Vagina (tissue), 2 donors: Measurements from ENCODE around the gene DDIT4. TPM values are rescaled to one million over a fixed set of nuclear protein-coding genes. Genes with fewer than 3 reads are reported as not detected.
"Not testable (repeated sequence)": the region's sequence is repeated elsewhere in the genome, so short reads cannot be mapped to it uniquely, and the experiment has no call there.

Source experiments
- DNase-seq, 2 donors: peaks; one replicate each; pipeline ENCODE4 v3.0.0-alpha.2; 2017; ENCODE audit errors: extremely low spot score in 2 of 2
- H3K27ac ChIP-seq: fragments of 200-600 bp; sonication (generic); one replicate; pipeline ENCODE4 v1.5.1; 2019
- H3K27me3 ChIP-seq: fragments of 200-600 bp; sonication (generic); one replicate; pipeline ENCODE4 v1.5.1; 2019
- H3K36me3 ChIP-seq, 2 donors: fragments of 200-600 bp; sonication (generic); one replicate each; pipeline ENCODE4 v1.5.1; 2017 to 2019
- H3K4me1 ChIP-seq: fragments of 200-600 bp; sonication (generic); one replicate; pipeline ENCODE4 v1.5.1; 2019
- H3K4me3 ChIP-seq, 2 donors: fragments of 200-600 bp; sonication (generic); 1 replicate in 1 of 2; 2 replicates in 1 of 2; pipeline ENCODE4 v1.5.1; 2016 to 2019
- H3K9me3 ChIP-seq: fragments of 200-600 bp; sonication (generic); one replicate; pipeline ENCODE4 v1.5.1; 2019
- POLR2A ChIP-seq, 2 donors: fragments of 450-650 bp; IDR thresholded peaks; one replicate each; pipeline ENCODE4 v1.6.1; 2017; ENCODE audit warnings: antibody characterized with exemption in 2 of 2, mild to moderate bottlenecking in 2 of 2, moderate library complexity in 2 of 2
- POLR2AphosphoS5 ChIP-seq, 2 donors: sonication (generic); formaldehyde crosslinking; IDR thresholded peaks; one replicate each; pipeline ENCODE4 v1.9.0; 2017; ENCODE audit warnings: antibody characterized with exemption in 2 of 2, mild to moderate bottlenecking in 2 of 2, low read depth in 1 of 2; ENCODE audit not compliant: insufficient read depth in 1 of 2
- intact Hi-C: fragments of 100-400 bp; cut with DNase I; formaldehyde crosslinking; loops from one replicate; pipeline ENCODE4 v1.15.1; 2023
- total RNA-seq: library from RNA; depleted of rRNA; stranded (reverse); fragments of >200 nt; gene quantifications from one replicate; pipeline ENCODE4 v1.2.3, GENCODE V29; 2016
- TF ChIP-seq, protein P1 (sequence below), 3 experiments: fragments of 450-650 bp in 2 of 3; fragments of 200-600 bp in 1 of 3; sonication (generic) in 1 of 3; IDR thresholded peaks; one replicate each; pipeline ENCODE4 v1.5.1; 2017 to 2019; ENCODE audit warnings: antibody characterized with exemption in 3 of 3, mild to moderate bottlenecking in 2 of 3, moderate library complexity in 2 of 3

The DDIT4 gene, protein sequence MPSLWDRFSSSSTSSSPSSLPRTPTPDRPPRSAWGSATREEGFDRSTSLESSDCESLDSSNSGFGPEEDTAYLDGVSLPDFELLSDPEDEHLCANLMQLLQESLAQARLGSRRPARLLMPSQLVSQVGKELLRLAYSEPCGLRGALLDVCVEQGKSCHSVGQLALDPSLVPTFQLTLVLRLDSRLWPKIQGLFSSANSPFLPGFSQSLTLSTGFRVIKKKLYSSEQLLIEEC
- total RNA-seq = 1,063 TPM

DNA sequence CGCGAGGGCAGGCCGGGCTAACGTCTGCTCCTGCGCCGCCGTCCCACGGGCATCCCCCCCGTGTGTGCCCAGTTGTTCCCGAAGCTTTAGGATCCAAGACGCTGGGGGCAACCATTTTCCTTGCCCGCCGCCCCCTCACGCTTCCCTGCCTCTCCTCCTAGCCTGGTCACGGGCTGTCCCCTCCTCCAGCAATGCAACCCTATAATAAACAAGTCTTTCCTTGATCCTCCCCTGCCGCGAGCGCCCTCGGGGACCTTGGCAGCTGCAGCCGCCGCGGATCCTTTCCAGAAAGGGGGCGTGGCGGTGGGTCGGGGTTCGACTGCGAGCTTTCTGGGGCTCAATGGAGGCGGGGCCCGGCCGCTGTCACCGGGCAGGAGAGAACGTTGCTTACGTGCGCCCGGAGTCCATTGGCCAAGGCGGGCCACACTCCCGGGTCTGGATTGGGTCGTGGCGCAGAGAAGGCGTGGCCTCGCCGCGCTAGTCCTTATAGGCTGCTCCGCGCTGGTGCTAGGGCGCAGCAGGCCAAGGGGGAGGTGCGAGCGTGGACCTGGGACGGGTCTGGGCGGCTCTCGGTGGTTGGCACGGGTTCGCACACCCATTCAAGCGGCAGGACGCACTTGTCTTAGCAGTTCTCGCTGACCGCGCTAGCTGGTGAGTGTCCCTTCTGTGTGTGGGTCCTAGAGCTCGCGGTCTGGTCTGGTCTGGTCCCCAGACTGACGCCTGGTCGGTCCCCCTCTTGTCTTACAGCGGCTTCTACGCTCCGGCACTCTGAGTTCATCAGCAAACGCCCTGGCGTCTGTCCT lies at the start of gene DDIT4:
TSS of gene DDIT4 (plus strand) at position 515 of the 803 bp plus-strand sequence. CDS start 293 bp downstream, outside the sequence.
- Histone ChIP-seq H3K9me3 (no peaks in the 10 kb centered on the region), H3K36me3 (peaks cover 0 to 25% of the 10 kb centered on the region in 2 donors), H3K27me3 (no peaks in the 10 kb centered on the region), H3K27ac (peak within 1 kb of the TSS; percentile 99), H3K4me1 (peaks cover 34% of the 10 kb centered on the region), H3K4me3 (peak within 1 kb of the TSS; percentile 90 to 99)
- TF ChIP-seq, protein P1, sequence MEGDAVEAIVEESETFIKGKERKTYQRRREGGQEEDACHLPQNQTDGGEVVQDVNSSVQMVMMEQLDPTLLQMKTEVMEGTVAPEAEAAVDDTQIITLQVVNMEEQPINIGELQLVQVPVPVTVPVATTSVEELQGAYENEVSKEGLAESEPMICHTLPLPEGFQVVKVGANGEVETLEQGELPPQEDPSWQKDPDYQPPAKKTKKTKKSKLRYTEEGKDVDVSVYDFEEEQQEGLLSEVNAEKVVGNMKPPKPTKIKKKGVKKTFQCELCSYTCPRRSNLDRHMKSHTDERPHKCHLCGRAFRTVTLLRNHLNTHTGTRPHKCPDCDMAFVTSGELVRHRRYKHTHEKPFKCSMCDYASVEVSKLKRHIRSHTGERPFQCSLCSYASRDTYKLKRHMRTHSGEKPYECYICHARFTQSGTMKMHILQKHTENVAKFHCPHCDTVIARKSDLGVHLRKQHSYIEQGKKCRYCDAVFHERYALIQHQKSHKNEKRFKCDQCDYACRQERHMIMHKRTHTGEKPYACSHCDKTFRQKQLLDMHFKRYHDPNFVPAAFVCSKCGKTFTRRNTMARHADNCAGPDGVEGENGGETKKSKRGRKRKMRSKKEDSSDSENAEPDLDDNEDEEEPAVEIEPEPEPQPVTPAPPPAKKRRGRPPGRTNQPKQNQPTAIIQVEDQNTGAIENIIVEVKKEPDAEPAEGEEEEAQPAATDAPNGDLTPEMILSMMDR (IDR thresholded peaks at IDR 0.05) = no peak
- TF ChIP-seq POLR2A (IDR thresholded peaks at IDR 0.05) = peak; percentile 99 to 100
- TF ChIP-seq POLR2AphosphoS5 (IDR thresholded peaks at IDR 0.05; ENCODE audit: insufficient read depth in 1 of 2, low read depth in 1 of 2) = peak; percentile 94 to 99
- peak in 1 of 2 donors; percentile 100 for DNase-seq
- intact Hi-C loops = loop anchor here (5.0 to 10.0 kb wide), 2 partner anchors 49 to 59 kb away; no protein-coding TSS in a partner anchor

DNA sequence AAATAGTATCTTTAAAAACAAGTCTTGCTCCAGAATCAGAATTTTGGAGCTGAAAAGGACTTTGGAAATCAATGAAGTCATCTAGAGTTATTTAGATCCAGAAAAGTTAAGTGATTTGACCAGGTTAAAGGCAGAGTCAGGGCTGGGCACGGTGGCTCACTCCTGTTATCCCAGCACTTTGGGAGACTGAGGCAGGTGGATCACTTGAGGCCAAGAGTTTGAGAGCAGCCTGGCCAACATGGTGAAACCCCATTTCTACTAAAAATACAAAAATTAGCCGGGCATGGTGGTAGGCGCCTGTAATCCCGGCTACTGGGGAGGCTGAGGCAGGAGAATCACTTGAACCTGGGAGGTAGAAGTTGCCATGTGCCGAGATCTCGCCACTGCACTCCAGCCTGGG lies 49.5 kb upstream of the DDIT4 start:
- H3K4me1 ChIP-seq = peaks cover 17% of the 10 kb centered on the region

DNA sequence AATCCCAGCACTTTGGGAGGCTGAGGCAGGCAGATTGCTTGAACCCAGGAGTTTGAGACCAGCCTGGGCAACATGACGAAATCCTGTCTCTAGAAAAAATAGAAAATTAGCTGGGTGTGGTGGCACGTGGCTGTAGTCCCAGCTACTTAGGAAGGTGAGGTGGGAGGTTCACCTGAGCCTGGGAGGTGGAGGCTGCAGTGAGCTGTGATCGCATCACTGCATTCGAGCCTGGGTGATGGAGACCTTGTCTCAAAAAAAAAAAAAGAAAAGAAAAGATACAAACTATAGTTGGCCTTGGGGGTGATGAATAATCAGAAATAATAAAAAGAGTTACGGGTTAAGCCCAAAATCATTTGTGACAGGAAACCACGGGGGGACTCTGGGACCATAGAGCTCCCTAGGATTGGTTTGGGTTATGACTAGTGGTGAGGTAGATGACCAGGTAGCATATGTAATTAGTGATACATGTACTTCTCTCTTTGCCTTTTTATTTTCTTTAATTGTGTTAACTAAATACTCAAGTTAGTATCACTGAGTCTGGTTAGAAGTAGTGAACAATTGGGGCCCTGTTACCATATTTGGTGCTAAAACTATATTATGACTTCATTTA lies 47.2 kb upstream of the DDIT4 start:
- H3K4me1 ChIP-seq = peaks cover 29% of the 10 kb centered on the region
- no peak for DNase-seq
- H3K27me3 ChIP-seq = no peaks in the 10 kb centered on the region
- TF ChIP-seq POLR2A (IDR thresholded peaks at IDR 0.05) (no peak), POLR2AphosphoS5 (IDR thresholded peaks at IDR 0.05; ENCODE audit: insufficient read depth in 1 of 2, low read depth in 1 of 2) (no peak)
- TF ChIP-seq, protein P1 (IDR thresholded peaks at IDR 0.05) = no peak
- H3K9me3 ChIP-seq = no peaks in the 10 kb centered on the region
- intact Hi-C loops = loop anchor here (10.0 kb wide), 1 partner anchor 48 kb away; the partner anchor contains the start of gene DDIT4
- peak overlapping the region; percentile 33 for H3K27ac ChIP-seq
- no peak overlapping the region for H3K4me3 ChIP-seq
- H3K36me3 ChIP-seq = peaks cover 0 to 37% of the 10 kb centered on the region in 2 donors

More for the DNA sequence above, 49.5 kb upstream of the DDIT4 start:
- not testable (repeated sequence) for H3K9me3 ChIP-seq, DNase-seq, H3K4me3 ChIP-seq, H3K27me3 ChIP-seq
- peaks cover 0 to 36% of the 10 kb centered on the region in 2 donors for H3K36me3 ChIP-seq
- intact Hi-C loops = loop anchor here (10.0 kb wide), 1 partner anchor 51 kb away; the partner anchor contains the start of gene DDIT4
- H3K27ac ChIP-seq = peak overlapping the region; percentile 71

DNA sequence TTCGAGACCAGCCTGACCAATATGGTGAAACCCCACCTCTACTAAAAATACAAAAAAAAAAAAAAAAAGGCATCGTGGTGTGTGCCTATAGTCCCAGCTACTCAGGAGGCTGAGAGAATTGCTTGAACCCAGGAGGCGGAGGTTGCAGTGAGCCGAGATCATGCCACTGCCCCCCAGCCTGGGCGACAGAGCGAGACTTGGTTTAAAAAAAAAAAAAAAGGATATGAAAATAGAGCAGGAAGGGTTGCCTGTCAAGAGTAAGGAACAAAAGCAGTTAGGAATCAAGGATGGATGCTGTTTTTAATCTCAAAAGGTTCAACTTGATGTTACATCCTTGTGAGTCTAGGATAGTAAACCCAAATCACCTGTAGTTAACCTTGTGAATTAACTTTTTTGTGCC lies 45.9 kb upstream of the DDIT4 start:
- Histone ChIP-seq H3K9me3 (no peaks in the 10 kb centered on the region), H3K4me3 (no peak overlapping the region), H3K36me3 (peaks cover 0 to 44% of the 10 kb centered on the region in 2 donors), H3K27ac (peak overlapping the region; percentile 22), H3K27me3 (no peaks in the 10 kb centered on the region), H3K4me1 (peaks cover 23% of the 10 kb centered on the region)
- no peak for TF ChIP-seq POLR2AphosphoS5 (IDR thresholded peaks at IDR 0.05; ENCODE audit: insufficient read depth in 1 of 2, low read depth in 1 of 2)
- TF ChIP-seq POLR2A (IDR thresholded peaks at IDR 0.05) = no peak
- TF ChIP-seq, protein P1 (IDR thresholded peaks at IDR 0.05) = no peak
- intact Hi-C loops = loop anchor here (10.0 kb wide), 1 partner anchor 47 kb away; the partner anchor contains the start of gene DDIT4
- DNase-seq = no peak

DNA sequence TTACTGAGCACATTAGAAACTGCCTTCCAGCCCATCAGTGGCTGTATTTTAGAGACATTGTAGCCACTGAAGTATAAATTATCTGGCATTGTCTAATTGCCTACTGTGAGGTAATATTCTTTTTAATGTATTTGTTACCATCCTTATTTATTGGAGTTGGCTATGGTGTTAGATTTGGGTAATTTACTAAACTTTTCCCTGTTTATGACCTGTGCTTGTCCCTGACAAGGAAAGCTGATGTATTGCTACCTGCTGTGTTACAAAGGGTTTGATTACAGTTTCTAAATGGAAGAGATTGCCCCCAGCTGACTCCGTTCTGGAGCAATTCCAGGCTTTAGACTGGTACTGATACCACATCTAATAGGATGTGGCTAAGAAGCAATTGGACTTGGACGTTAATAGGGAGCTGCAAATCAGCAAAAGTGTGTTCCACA lies 45.4 kb upstream of the DDIT4 start:
- peaks cover 0 to 49% of the 10 kb centered on the region in 2 donors for H3K36me3 ChIP-seq
- TF ChIP-seq, protein P1 (IDR thresholded peaks at IDR 0.05) = no peak
- TF ChIP-seq POLR2AphosphoS5 (IDR thresholded peaks at IDR 0.05; ENCODE audit: insufficient read depth in 1 of 2, low read depth in 1 of 2) (no peak), POLR2A (IDR thresholded peaks at IDR 0.05) (no peak)
- no peaks in the 10 kb centered on the region for H3K9me3 ChIP-seq
- H3K27ac ChIP-seq = peak overlapping the region; percentile 22
- intact Hi-C loops = loop anchor here (10.0 kb wide), 1 partner anchor 46 kb away; the partner anchor contains the start of gene DDIT4
- H3K4me1 ChIP-seq = peaks cover 19% of the 10 kb centered on the region
- no peak for DNase-seq
- no peak overlapping the region for H3K4me3 ChIP-seq
- no peaks in the 10 kb centered on the region for H3K27me3 ChIP-seq
